ENCODE measurements around the gene PRSS27. TPM values are rescaled to one million over a fixed set of nuclear protein-coding genes. Genes with fewer than 3 reads are reported as not detected.

Gene PRSS27
- total RNA-seq, 1 donor from 2014 or later = 7.7 TPM

GRCh38 chr16:2739625-2740430, 19.8 kb upstream of the PRSS27 start:
- Mint-ChIP-seq H3K27ac (no peak overlapping the region), H3K36me3 (no peaks in the 10 kb centered on the region), H3K4me1 (peaks cover 13% of the 10 kb centered on the region), H3K27me3 (ENCODE audit: low read depth) (no peaks in the 10 kb centered on the region), H3K4me3 (no peak overlapping the region), H3K9me3 (no peaks in the 10 kb centered on the region)
- no peak for TF ChIP-seq CTCF (IDR thresholded peaks at IDR 0.05; ENCODE audit: unreplicated experiment)
- no peak for DNase-seq (ENCODE audit: low spot score in 2 of 2, unreplicated experiment in 2 of 2)

GRCh38 chr16:2738615-2739014, 18.6 kb upstream of the PRSS27 start:
- H3K36me3 Mint-ChIP-seq = no peaks in the 10 kb centered on the region
- no peak overlapping the region for H3K27ac Mint-ChIP-seq
- no peak for DNase-seq (ENCODE audit: low spot score in 2 of 2, unreplicated experiment in 2 of 2)
- no peak for TF ChIP-seq CTCF (IDR thresholded peaks at IDR 0.05; ENCODE audit: unreplicated experiment)
- H3K4me3 Mint-ChIP-seq = no peak overlapping the region
- H3K9me3 Mint-ChIP-seq = no peaks in the 10 kb centered on the region
- peaks cover 13% of the 10 kb centered on the region for H3K4me1 Mint-ChIP-seq
- no peaks in the 10 kb centered on the region for H3K27me3 Mint-ChIP-seq (ENCODE audit: low read depth)

GRCh38 chr16:2737895-2738418, 17.9 kb upstream of the PRSS27 start:
- Mint-ChIP-seq H3K36me3 (no peaks in the 10 kb centered on the region), H3K27ac (no peak overlapping the region), H3K4me1 (peaks cover 13% of the 10 kb centered on the region), H3K4me3 (no peak overlapping the region), H3K9me3 (no peaks in the 10 kb centered on the region), H3K27me3 (ENCODE audit: low read depth) (no peaks in the 10 kb centered on the region)
- no peak for DNase-seq (ENCODE audit: low spot score in 2 of 2, unreplicated experiment in 2 of 2)
- TF ChIP-seq CTCF (IDR thresholded peaks at IDR 0.05; ENCODE audit: unreplicated experiment) = no peak

- Mint-ChIP-seq H3K4me3 (no peak overlapping the region), H3K27me3 (ENCODE audit: low read depth) (peaks cover 3% of the 10 kb centered on the region), H3K27ac (no peak overlapping the region), H3K9me3 (no peaks in the 10 kb centered on the region), H3K4me1 (peaks cover 13% of the 10 kb centered on the region), H3K36me3 (no peaks in the 10 kb centered on the region)
- TF ChIP-seq CTCF (IDR thresholded peaks at IDR 0.05; ENCODE audit: unreplicated experiment) = no peak
- DNase-seq (ENCODE audit: low spot score in 2 of 2, unreplicated experiment in 2 of 2) = no peak
Observed at GRCh38 chr16:2737238-2737605, 17.2 kb upstream of the PRSS27 start.

GRCh38 chr16:2736476-2737237, 16.6 kb upstream of the PRSS27 start:
- Mint-ChIP-seq H3K27ac (no peak overlapping the region), H3K27me3 (ENCODE audit: low read depth) (peaks cover 3% of the 10 kb centered on the region), H3K4me3 (no peak overlapping the region), H3K36me3 (no peaks in the 10 kb centered on the region), H3K4me1 (peaks cover 13% of the 10 kb centered on the region), H3K9me3 (no peaks in the 10 kb centered on the region)
- no peak for DNase-seq (ENCODE audit: low spot score in 2 of 2, unreplicated experiment in 2 of 2)
- no peak for TF ChIP-seq CTCF (IDR thresholded peaks at IDR 0.05; ENCODE audit: unreplicated experiment)
